HG02678 (cell line): ENCODE measurements around the gene AP2A2.
"Not testable (repeated sequence)": the region's sequence is repeated elsewhere in the genome, so short reads cannot be mapped to it uniquely, and the experiment has no call there.

Experiments used
- ATAC-seq: cut with Tn5 transposase; IDR thresholded peaks from one replicate; pipeline ENCODE4 v1.9.1; 2021; ENCODE audit warnings: mild to moderate bottlenecking, moderate library complexity; ENCODE audit not compliant: unreplicated experiment

AP2A2 gene

DNA sequence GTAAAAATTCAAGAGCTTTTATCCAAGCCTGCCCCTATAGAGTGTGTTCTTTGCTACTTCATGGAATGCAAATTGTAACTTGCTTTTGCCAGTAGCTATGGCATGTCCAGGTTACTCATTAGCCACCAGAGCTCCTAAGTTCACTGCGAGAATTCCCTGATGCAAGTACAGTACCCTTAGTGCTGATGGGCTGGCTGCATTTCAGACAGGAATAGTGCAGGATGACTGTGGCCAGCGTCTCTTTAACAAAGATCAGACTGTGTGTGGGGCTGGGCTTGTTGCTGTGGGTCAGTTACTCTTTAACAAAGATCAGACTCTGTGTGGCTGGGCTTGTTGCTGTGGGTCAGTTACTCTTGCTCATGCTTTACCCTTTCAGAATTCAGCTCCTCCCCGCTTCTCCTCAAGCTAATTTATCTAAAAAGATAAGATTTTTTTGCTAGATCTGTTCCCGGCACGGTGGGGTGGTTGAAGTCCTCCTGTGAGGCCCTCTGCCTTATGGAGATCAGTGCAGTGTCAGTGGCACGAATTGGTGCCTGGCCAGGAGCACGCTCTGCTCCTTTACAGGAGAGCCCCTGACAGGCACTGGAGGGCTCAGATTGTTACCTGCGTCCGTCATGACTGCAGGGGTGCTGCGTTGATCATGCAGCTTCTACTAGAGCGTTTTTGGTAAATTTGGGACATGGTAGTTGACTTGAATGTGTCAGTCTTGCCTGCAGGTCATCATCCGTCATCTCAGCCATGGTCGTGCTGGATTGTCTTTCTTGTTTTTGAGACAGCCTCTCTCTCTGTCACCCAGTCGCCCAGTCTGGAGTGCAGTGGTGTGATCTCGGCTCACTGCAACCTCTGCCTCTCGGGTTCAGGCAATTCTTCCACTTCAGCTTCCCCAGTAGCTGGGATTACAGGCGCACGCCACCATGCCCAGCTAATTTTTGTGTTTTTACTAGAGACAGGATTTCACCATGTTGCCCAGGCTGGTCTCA, 27.0 kb downstream of the AP2A2 start:
- ATAC-seq, result no peak

DNA sequence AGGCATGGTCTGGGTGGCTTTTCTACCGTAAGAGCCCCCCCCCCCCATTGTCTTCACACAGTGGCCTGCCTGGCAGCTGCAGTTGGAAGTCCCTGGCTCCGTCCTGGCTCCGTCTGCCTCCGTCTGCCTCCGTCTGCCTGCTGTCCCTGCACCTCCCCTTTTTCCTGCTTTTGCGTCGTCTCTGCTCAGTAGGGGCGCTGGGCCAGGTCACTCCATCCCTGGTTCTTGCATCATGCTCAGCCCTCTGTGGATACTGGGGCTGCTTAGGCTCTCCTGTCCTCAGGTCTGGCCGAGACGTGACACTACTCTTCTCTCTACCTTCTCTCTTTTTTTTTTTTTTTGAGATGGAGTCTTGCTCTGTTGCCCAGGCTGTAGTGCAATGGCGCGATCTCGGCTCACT, 27.8 kb downstream of the AP2A2 start:
- no peak for ATAC-seq

DNA sequence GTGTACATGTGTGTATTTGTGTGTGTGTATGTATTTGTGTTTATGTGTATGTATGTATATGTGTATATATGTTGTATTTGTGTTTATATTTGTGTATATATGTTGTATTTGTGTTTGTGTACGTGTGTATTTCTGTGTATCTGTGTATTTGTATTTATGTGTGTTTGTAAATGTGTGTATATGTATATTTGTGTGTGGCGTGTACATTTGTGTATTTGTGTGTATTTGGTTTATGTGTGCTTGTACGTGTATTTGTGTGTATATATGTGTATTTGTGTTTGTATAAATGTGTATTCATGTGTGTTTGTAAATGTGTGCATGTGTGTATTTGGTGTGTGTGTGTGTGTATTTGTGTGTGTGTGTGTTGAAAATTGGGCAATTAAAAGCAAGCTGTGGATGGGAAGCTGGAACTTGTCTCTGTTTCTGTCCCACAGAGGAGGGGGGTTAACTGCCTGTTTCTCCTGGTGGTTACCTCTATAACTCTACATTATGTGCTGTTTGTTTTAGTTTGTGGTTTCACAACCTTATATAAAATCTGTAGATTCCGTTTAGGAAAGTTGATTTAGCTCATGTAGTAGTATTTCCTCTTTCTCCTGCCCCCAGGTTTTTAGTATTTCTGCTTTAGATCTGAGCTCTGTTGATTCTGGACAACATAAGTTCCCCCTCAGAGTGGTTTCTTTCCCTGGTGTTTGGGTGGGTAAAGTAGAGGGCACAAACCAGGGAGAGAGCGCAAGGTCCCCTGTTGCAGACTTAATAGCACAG, 28.9 kb downstream of the AP2A2 start:
- no peak for ATAC-seq

DNA sequence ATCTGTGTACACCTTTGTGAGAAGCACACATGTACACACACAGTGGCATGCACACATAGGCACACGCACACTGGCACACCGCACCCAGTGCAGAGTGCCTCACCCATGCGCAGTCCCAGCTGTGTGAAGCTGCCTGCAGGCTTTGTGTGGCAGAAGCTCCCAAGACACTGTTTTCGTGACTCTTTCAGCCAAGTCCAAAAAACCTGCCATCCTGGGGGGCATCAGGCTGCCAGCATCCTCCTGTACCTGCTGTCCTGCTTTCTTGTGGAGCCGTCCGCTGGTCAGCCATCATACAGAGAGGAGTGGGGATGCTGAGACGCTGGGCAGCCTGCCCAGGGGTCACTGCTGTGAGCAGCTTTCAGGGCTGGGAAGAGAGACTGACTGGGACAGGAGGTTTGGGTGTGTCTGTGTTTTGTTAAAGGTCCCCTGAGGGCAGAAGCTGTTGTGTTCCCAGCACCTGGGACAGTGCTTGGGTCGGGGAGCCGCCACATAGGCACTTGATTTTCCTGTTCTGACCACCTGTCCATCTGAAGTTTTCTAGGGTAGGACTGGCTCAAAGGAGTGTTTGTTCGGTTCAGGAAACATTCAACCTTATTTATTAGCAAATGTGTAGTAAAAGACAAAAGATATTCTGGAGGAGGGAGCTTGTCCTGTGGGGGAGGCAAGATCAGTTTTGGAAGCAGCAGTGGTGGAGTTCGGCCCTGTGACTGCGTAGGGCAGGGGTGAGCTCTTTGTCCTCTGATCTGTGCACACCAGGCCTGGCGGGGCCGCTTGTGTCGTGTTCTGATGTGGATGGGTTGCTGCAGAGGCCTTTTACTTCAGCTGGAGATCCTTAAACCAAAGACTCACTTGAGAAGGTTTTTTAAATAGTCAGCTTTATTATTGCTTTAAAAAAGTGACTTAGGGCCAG, 29.7 kb downstream of the AP2A2 start:
- ATAC-seq, result no peak

DNA sequence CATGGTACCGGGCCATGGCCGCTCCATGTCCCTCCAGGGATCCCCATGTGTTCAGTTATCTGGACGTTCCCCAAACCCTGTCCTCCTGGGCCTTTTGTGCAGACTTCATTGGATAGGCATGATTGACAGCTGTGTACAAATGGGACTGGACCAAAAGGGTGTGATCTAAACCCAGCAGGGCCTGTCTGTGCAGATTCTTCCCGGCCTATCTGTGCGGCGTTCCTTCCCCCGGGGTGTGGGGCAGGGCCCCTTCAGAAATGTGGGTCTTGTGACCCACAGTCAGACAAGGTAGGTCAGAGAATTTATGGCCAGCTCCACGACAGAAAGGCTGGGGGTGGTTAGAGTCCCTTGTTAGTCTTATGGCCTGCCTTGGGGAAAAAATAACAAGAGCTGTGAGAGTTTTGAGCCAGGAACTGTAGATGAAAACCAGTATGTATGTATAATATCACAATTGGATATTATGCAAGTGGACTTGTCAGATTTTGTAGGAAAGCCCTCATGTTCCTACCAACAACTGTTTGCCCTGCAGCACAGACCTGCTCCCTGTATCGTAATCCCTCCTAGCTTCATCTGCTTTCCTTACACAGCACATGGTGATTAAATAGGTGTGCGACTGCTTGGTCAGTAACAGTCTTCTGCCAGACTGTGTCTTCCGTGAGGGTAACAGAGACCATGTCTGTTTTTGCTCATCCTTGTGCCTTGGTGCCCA, 31.7 kb downstream of the AP2A2 start:
- ATAC-seq, result no peak

DNA sequence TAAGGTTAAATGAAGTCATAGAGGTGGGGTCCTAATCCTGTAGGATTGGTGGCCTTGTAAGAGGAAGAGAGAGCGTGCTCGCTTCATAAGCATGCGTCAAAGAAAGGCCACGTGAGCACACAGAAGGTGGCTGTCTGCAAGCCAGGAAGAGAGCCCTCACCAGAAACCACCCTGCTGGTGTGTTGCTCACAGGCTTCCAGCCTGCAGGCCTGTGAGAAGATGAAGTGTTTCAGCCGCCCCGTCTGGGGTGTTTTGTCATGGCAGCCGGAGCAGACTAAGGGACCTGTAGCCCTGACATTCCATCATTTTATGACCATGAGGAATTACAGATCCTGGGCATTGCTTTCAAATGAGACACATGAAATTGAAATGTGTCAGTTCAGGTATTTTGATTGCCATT, 32.4 kb downstream of the AP2A2 start:
- no peak for ATAC-seq

DNA sequence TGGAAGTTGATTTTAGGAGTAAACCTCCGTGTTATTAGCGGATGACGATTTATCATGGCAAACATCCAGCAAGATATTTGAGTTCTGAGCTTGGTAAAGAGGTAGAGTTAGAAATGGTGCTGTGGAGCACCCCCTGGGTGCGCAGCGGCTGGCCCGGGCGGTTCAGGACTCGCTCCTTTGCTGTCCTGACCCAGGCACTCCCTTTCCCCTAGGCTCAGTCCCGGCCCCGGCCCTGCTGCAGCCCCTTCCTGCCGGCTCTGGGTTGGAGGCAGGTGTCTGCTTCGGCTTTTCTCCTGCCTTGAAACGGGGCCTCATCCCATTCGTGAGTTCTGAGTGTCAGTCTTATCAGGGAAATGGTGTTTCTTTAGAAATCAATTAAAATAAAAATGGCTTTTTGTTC, 33.4 kb downstream of the AP2A2 start:
- ATAC-seq, result no peak

DNA sequence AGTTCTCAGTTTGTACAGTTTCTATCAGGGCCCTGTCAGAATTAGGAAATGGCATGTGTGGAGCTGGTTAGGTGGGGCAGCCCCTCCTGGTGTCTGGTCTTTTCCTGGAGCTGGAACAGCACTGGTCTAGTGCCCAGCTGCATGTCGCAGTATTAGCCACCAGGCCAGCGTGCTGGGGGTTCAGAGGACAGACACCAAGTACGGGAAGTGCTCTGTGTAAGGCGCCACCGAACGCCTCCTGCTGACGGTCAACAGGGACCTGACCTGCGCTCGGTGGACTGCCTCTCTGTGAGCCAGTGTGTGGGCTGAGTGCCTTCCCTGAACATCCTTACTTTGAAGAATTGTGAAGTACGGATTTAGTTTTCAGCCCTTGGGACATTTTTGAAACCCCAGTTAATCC, 33.9 kb downstream of the AP2A2 start:
- ATAC-seq, result no peak

DNA sequence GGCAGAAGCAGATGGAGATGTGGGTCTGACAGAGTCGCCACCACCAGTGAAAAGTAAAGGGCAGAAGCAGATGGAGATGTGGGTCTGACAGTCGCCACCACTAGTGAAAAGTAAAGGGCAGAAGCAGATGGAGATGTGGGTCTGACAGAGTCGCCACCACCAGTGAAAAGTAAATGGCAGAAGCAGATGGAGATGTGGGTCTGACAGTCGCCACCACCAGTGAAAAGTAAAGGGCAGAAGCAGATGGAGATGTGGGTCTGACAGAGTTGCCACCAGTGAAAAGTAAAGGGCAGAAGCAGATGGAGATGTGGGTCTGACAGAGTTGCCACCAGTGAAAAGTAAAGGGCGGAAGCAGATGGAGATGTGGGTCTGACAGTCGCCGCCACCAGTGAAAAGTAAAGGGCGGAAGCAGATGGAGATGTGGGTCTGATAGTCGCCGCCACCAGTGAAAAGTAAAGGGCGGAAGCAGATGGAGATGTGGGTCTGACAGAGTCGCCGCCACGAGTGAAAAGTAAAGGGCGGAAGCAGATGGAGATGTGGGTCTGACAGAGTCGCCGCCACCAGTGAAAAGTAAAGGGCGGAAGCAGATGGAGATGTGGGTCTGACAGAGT, 35.7 kb downstream of the AP2A2 start:
- ATAC-seq, result not testable (repeated sequence)

DNA sequence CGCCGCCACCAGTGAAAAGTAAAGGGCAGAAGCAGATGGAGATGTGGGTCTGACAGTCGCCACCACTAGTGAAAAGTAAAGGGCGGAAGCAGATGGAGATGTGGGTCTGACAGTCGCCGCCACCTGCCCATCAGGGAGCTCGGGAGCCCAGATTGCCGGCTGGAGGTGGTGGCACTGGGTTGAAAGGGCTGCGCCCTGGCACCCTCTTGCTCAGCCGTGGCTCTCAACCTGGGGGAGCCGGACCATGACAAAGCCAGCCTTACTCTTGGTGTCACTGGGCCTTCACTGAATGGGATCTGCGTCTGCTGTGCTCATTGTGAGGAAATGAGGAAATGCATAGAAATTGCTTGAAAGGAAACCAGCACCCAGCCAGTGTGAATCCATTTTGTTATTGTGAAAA, 36.3 kb downstream of the AP2A2 start:
- no peak for ATAC-seq

DNA sequence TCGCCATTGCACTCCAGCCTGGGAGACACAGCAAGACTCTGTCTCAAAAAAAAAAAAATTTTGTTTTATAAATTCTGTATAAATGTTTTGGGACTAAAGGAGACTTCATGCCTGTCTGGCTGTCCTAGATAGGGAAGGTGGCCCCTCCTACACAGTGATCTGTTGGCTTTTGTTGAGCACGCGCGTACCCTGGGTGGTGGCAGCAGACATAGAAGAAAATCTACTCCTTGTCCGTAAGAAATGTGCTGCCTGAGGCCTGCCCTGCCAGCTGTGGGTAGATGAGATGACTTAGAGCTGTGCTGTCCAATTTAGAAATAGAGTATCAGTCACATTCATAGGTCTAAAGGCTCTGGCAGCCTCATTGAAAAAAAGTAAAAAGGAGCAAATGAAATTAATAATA, 37.0 kb downstream of the AP2A2 start:
- no peak for ATAC-seq

DNA sequence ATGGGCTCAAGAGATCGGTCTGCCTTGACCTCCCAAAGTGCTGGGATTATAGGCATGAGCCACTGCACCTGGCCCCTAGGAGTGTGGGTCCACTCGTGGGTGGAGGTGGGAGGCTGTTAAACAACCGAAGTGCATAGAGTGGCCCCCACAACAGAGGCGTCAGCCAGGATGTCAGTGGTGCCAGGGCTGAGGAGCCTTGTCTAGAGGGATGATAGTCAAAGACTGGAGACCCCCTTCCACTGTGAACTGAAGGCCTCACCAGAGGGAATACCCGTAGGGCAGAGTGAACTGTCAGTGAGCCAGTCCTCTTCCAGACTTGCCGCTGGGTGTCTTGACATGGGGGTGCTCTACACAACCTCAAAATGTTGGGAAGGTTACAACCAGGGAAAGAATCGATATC, 38.2 kb downstream of the AP2A2 start:
- ATAC-seq, result no peak

DNA sequence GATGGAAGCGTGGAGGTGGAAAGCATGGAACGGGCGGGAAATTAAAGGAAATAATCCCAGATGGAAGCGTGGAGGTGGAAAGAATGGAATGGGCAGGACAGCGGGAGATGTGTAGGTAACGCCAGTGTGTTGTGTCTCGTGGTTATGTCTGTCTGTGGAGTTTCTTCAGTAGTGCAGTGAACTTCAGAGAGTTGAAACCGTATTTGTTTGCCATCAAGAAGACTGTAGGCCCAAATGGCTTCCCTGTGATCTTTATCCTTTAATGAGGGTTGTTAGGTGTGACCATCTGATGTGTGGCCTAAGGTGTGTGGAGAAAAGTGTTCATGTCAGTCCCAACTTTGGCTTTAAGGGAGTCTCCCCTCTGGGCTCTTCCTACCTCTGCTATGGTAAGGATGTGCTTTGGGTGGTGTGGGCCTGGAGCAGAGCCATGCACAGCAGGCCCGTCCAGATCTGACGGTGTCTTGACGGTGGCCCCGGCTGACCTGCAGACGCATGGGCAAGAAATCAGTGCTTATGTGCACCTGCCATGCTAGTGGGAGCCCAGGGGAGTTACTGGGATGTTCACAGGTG, 39.6 kb downstream of the AP2A2 start:
- no peak for ATAC-seq

DNA sequence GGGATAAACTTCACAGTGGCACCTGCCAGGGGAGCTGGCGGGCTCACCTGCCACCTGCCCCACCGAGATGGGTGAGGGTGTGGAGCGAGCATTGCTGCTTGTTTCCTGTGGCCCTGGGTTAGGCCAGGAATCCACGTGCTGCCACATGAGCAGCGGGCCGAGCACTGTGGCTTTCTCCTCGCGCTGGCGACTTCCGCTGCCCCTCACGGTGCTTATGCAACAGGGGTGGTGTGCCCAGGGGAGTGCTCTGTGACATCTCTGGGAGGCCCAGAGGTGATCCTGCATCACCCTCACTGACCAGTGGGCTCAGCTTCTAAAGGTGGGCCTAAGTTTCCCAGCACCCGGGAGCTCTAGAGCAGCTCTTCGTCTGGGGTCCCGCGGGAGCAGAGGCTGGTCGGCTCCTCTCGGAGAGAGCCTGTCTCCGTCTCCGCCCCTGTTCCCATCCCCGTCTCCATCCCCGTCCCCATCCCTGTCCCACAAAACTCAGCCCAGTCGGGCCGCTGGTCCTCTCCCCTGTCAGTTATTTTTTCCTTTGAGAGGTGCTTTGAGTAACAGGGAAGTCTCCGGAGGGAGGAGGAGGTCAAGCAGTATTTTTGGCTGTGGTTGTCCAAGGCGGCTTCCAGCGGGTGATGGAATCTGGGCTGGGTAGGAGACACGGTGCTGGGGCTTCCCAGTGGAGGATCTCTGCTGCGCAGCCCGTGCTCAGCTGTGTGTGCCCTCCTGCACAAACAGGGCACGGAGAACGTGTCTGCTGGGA, 42.5 kb downstream of the AP2A2 start:
- ATAC-seq, result no peak

DNA sequence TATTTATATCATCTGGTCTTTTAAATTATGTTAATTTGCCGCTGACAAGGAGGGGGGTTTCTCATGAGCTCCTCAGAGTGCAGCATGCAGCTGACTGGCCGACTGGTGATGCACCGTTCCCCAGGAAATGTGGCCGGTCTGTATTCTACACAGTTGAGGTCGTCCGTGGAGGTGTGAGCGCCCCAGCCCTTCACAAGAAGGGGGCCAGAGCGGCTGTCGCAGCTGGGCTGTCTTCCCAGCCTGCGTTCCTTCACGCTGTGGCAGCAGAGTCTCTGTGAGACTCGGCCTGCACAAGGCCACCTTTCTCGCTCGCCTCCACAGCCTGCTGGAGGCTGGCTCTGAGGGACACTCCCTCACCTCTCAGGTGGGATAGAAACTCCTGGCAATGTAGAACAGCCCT, 43.2 kb downstream of the AP2A2 start:
- no peak for ATAC-seq

DNA sequence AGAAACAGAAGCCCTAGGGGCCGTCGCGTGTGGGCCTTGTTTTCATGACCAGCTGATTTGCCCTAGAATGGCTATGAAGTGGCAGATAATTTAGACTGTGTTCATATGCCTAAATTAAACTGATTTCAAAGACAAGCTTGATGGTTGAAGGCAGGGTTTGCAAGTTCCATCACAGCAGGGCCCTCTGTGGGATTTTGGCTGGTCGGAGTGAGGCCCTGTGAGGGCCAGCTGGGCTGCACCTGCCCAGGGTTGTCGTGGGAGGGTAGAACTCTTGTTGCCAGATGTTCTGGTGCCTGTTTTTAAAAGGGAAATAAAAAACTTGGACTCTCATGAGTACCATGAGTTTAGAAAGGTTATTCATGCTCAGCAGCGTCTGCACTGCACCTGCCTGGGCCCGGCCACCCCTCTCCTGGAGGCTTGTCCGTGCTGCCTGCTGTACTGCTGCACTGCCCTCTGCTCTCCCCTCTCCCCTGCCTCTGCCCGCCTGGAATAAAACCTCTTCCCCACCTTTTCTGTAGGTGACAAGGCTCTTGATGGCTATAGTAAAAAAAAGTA, 44.1 kb downstream of the AP2A2 start:
- ATAC-seq, result no peak

DNA sequence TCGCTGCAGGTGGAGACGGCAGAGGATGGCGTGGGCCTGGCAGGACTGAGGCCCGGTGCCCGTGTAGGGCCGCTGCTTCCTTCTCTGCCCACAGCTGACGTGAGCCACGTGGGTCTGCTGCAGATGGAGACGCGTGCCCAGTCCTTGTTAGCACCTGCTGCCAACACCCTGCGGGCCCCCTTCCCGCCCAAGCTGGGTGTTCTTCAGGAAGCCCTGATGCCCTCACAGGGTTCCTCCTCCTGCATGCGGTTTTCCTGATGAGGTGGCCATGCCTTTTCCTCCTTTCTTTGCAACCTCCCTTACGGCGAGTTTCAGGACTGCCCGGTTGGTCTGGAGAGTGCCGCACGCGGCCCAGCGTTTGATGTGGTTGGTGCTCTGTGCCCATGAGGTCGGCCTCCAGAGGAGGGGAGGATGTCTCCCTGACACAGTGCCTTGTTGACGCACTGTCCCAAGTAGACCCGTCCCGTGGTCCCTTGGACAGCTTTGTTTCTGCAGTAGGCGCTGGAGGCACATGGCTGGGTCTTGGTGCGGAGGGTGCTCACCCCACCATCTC, 44.7 kb downstream of the AP2A2 start:
- ATAC-seq, result no peak

DNA sequence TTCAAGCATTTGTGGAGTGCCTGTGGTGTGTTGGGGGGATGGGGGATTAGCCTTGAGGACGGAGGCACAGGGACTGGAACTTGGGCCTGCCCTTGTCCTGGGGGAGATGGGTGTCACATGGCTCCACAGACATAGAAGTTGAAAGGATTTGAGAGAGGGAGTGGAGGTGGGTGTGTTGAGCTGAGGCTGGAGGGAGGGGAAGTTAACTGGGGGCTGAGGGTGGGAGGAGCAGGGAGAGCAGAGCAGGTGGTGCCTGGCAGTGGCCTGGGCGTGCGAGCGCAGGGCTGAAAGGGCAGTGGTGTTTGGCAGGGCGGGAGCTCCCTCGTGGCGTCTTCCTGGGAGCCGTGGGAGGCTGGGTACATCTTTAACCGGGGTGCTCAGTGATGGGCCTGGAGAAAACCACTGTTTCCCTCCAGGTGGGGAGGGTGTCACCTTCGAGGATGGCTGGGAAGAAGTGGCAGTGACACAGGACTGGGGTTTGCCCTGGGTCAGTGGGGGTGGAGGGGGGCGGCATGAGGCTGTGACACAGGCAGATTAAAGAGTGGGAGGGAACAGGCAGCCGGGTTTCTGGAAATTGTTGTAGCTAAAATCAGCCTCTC, 45.5 kb downstream of the AP2A2 start:
- no peak for ATAC-seq
